ENCODE data around the gene TUBB4A.

DNA sequence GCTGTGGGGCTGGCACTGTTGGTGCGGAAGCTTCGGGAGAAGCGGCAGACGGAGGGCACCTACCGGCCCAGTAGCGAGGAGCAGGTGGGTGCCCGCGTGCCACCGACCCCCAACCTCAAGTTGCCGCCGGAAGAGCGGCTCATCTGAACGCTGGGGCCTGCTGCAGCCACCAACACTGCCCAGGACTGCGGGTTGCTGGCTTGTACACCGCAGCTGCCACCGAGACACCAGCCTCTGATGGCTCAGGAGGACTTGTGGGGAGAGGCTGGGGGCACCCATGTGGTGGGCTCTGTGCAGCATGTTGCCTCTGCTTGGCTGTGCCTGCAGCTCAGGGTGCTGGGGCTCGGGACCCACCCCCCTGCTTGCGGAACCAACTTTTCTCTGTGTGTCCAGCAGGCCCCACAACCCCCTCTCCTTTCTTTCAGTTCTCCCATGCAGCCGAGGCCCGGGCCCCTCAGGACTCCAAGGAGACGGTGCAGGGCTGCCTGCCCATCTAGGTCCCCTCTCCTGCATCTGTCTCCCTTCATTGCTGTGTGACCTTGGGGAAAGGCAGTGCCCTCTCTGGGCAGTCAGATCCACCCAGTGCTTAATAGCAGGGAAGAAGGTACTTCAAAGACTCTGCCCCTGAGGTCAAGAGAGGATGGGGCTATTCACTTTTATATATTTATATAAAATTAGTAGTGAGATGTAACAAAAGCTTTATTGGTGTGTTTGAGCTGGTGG lies 35.4 kb downstream of the TUBB4A start:
- TF ChIP-seq EZH2 (IDR thresholded peaks at IDR 0.05; ENCODE audit: insufficient read depth, poor library complexity, severe bottlenecking) = no peak
- TF ChIP-seq EZH2phosphoT487 (IDR thresholded peaks at IDR 0.05; ENCODE audit: insufficient read depth, low read depth) = no peak

Data from GM23248 (cell line).